Trophoblast cell (in vitro differentiated cells and primary cell): ENCODE measurements around the gene SUCLG2.

Experiments used
- DNase-seq, 2 donors: peaks; one replicate each; pipeline ENCODE4 v3.0.0-alpha.2; 2016
- H2AFZ ChIP-seq: 2 replicates; pipeline ENCODE4 v1.6.1; 2013; ENCODE audit warnings: low read length, moderate library complexity, mild to moderate bottlenecking; ENCODE audit not compliant: insufficient read depth, poor library complexity
- H2AK5ac ChIP-seq: 2 replicates; pipeline ENCODE4 v1.6.1; 2013; ENCODE audit warnings: mild to moderate bottlenecking, low read length
- H2BK120ac ChIP-seq: 2 replicates; pipeline ENCODE4 v1.6.1; 2013; ENCODE audit warnings: low read length, mild to moderate bottlenecking, moderate library complexity; ENCODE audit not compliant: insufficient read depth, poor library complexity
- H2BK12ac ChIP-seq: 2 replicates; pipeline ENCODE4 v1.6.1; 2013; ENCODE audit warnings: mild to moderate bottlenecking, low read length, moderate library complexity
- H2BK5ac ChIP-seq: 2 replicates; pipeline ENCODE4 v1.6.1; 2013; ENCODE audit warnings: low read length, low read depth, moderate library complexity, mild to moderate bottlenecking; ENCODE audit not compliant: poor library complexity
- H3K14ac ChIP-seq: 2 replicates; pipeline ENCODE4 v1.6.1; 2013; ENCODE audit warnings: mild to moderate bottlenecking, low read length
- H3K18ac ChIP-seq: 2 replicates; pipeline ENCODE4 v1.6.1; 2013; ENCODE audit warnings: mild to moderate bottlenecking, low read length
- H3K23ac ChIP-seq: 2 replicates; pipeline ENCODE4 v1.6.1; 2013; ENCODE audit warnings: low read length
- H3K27ac ChIP-seq: 2 replicates; pipeline ENCODE4 v1.5.1; 2013; ENCODE audit warnings: low read depth, mild to moderate bottlenecking, inconsistent platforms, low read length, moderate library complexity
- H3K27me3 ChIP-seq: 2 replicates; pipeline ENCODE4 v1.6.1; 2013; ENCODE audit warnings: inconsistent platforms, mild to moderate bottlenecking, low read length, moderate library complexity; ENCODE audit not compliant: insufficient read depth
- H3K36me3 ChIP-seq, 2 experiments: 1 replicate in 1 of 2; 2 replicates in 1 of 2; pipeline ENCODE4 v1.6.1; 2013; ENCODE audit warnings: low read length in 2 of 2, mild to moderate bottlenecking in 2 of 2, moderate library complexity in 1 of 2; ENCODE audit not compliant: insufficient read depth in 2 of 2, control insufficient read depth in 1 of 2
- H3K4ac ChIP-seq: 2 replicates; pipeline ENCODE4 v1.6.1; 2013; ENCODE audit warnings: low read depth, mild to moderate bottlenecking, low read length, moderate library complexity
- H3K4me1 ChIP-seq, 2 experiments: 1 replicate in 1 of 2; 2 replicates in 1 of 2; pipeline ENCODE4 v1.6.1; 2013; ENCODE audit warnings: low read length in 2 of 2, mild to moderate bottlenecking in 2 of 2, moderate library complexity in 1 of 2; ENCODE audit not compliant: insufficient read depth in 2 of 2, control insufficient read depth in 1 of 2
- H3K4me2 ChIP-seq: 2 replicates; pipeline ENCODE4 v1.6.1; 2013; ENCODE audit warnings: inconsistent platforms, mild to moderate bottlenecking, low read length, moderate library complexity
- H3K4me3 ChIP-seq: 2 replicates; pipeline ENCODE4 v1.5.1; 2013; ENCODE audit warnings: mild to moderate bottlenecking, low read depth, low read length, inconsistent platforms
- H3K79me1 ChIP-seq: one replicate; pipeline ENCODE4 v1.6.1; 2013; ENCODE audit warnings: low read length
- H3K79me2 ChIP-seq: 2 replicates; pipeline ENCODE4 v1.6.1; 2013; ENCODE audit warnings: low read length, mild to moderate bottlenecking; ENCODE audit not compliant: control insufficient read depth, insufficient read depth, poor library complexity
- H3K9ac ChIP-seq: 2 replicates; pipeline ENCODE4 v1.6.1; 2013; ENCODE audit warnings: mild to moderate bottlenecking, low read length
- H3K9me3 ChIP-seq: 2 replicates; pipeline ENCODE4 v1.6.1; 2013; ENCODE audit warnings: low read depth, mild to moderate bottlenecking, control low read depth, inconsistent platforms, low read length; ENCODE audit not compliant: insufficient read depth
- H4K12ac ChIP-seq: 2 replicates; pipeline ENCODE4 v1.6.1; 2013; ENCODE audit warnings: low read depth, mild to moderate bottlenecking, low read length, moderate library complexity
- H4K8ac ChIP-seq: 2 replicates; pipeline ENCODE4 v1.6.1; 2013; ENCODE audit warnings: low read depth, mild to moderate bottlenecking, low read length, moderate library complexity
- H4K91ac ChIP-seq: one replicate; pipeline ENCODE4 v1.6.1; 2013; ENCODE audit warnings: low read depth, mild to moderate bottlenecking, low read length, moderate library complexity
- whole genome bisulfite sequencing: extraction: QIAGEN DNeasy Blood & Tissue Kit; methylation state at CpG from one replicate; pipeline ENCODE4 v1.1.7; 2013; ENCODE audit warnings: missing lambda C conversion rate; ENCODE audit not compliant: insufficient read length, insufficient coverage; ENCODE audit errors: extremely low coverage; 5-methylcytosine and 5-hydroxymethylcytosine counted together

SUCLG2 gene

GRCh38 chr3:67534594-67534993 lies 119.8 kb downstream of the SUCLG2 start:
- H3K79me2 ChIP-seq: no peaks in the 10 kb centered on the region
- H3K9me3 ChIP-seq: no peaks in the 10 kb centered on the region
- no peak overlapping the region for H3K4me2 ChIP-seq
- no peak overlapping the region for H2BK12ac ChIP-seq
- no peak overlapping the region for H3K27ac ChIP-seq
- H2AFZ ChIP-seq: no peak overlapping the region
- H3K23ac ChIP-seq: no peak overlapping the region
- no peaks in the 10 kb centered on the region for H3K4me1 ChIP-seq
- H3K18ac ChIP-seq: no peak overlapping the region
- DNase-seq: no peak
- no peak overlapping the region for H3K4ac ChIP-seq
- no peak overlapping the region for H2BK120ac ChIP-seq
- no peak overlapping the region for H3K9ac ChIP-seq
- no peak overlapping the region for H2AK5ac ChIP-seq
- no peaks in the 10 kb centered on the region for H3K79me1 ChIP-seq
- no peaks in the 10 kb centered on the region for H3K27me3 ChIP-seq
- no peak overlapping the region for H3K14ac ChIP-seq
- H3K36me3 ChIP-seq: no peaks in the 10 kb centered on the region
- H4K8ac ChIP-seq: no peak overlapping the region
- H2BK5ac ChIP-seq: no peak overlapping the region
- no peak overlapping the region for H4K91ac ChIP-seq
- H4K12ac ChIP-seq: no peak overlapping the region
- H3K4me3 ChIP-seq: no peak overlapping the region

DNA sequence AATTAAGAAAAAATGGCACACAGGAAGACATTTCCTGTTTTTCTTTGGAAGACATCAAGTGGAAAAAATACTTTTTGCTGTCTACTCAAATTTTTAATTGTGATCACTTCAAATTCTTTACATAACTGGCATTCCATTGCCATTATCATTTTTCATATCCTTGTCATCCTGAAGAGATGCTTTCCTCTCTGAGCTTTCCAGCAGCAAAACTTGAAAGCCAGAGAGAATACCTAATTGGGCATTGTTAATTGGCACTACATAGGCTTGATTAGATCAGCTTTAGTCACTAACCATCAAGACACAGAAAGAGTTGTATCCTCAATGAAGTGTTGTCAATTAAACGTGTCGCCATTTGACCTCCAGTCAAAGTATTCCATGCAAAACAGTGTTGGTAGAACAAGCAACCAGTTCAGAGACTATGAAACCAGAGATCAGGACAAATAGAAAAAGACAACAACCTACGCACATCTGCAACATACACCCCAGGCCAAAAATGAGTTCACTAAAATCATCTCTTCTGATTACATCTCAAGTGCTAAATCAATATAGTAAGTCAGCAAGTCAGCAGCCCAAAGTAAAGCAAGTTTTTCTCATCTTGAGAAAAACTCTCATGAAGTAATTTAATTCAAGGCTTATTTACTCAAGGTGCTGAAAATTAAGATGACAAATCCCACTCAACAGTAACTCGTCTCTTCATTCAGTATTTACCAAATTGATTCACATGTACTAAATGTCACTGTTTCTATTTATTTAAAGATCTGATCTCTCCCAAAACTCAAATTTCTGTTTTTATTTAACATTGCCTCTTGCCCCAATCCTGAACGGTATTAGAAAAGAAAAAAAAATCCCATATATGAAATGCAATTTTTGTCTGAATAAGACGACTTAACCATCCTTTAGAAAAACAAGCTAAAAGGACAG lies 123.0 kb downstream of the SUCLG2 start:
- Histone ChIP-seq H3K79me1 (no peaks in the 10 kb centered on the region), H2AFZ (no peak overlapping the region), H3K9me3 (no peaks in the 10 kb centered on the region), H3K18ac (no peak overlapping the region), H2AK5ac (no peak overlapping the region), H3K14ac (no peak overlapping the region), H4K12ac (no peak overlapping the region), H3K23ac (no peak overlapping the region), H2BK5ac (no peak overlapping the region), H3K36me3 (peaks cover 0 to 2% of the 10 kb centered on the region in 2 experiments), H3K27me3 (no peaks in the 10 kb centered on the region), H3K4me2 (no peak overlapping the region), H3K27ac (no peak overlapping the region), H3K4me3 (no peak overlapping the region), H3K79me2 (no peaks in the 10 kb centered on the region), H3K4ac (no peak overlapping the region), H2BK12ac (no peak overlapping the region), H4K91ac (no peak overlapping the region), H4K8ac (no peak overlapping the region), H2BK120ac (no peak overlapping the region), H3K9ac (no peak overlapping the region), H3K4me1 (no peaks in the 10 kb centered on the region)
- WGBS: no CpG with 5 or more reads among the region's 6 CpGs
- DNase-seq: peak in 1 of 2 donors; percentile 5

DNA sequence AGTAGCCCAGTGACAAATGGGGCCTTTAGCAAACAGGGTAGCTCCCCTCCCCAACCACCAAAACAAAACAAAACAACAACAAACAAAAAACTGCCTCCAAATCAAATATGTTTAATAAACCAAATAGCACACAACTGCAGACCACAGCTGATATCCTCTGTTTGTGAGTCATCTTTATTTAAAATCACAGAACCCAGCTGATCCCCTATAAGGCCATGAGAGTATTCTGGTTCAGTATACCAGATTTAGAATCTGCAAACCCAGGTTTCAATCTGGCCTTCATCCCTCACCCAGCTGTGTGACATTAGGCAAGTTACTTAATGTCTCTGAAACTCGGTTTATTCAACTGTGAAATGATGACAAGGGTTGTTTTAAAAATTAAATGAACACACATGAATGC lies 124.5 kb downstream of the SUCLG2 start:
- no peak overlapping the region for H3K14ac ChIP-seq
- no peak for DNase-seq
- H2BK120ac ChIP-seq: no peak overlapping the region
- no peak overlapping the region for H4K12ac ChIP-seq
- peaks cover 0 to 2% of the 10 kb centered on the region in 2 experiments for H3K36me3 ChIP-seq
- H3K27me3 ChIP-seq: no peaks in the 10 kb centered on the region
- H3K4me2 ChIP-seq: no peak overlapping the region
- no peaks in the 10 kb centered on the region for H3K9me3 ChIP-seq
- no peak overlapping the region for H2AFZ ChIP-seq
- H3K4me3 ChIP-seq: no peak overlapping the region
- no CpG with 5 or more reads among the region's 1 CpG for WGBS
- H4K91ac ChIP-seq: no peak overlapping the region
- no peak overlapping the region for H3K23ac ChIP-seq
- H2BK5ac ChIP-seq: no peak overlapping the region
- no peak overlapping the region for H3K27ac ChIP-seq
- no peaks in the 10 kb centered on the region for H3K4me1 ChIP-seq
- H2BK12ac ChIP-seq: no peak overlapping the region
- no peak overlapping the region for H4K8ac ChIP-seq
- no peak overlapping the region for H3K18ac ChIP-seq
- H3K9ac ChIP-seq: no peak overlapping the region
- no peaks in the 10 kb centered on the region for H3K79me1 ChIP-seq
- no peak overlapping the region for H2AK5ac ChIP-seq
- no peak overlapping the region for H3K4ac ChIP-seq
- no peaks in the 10 kb centered on the region for H3K79me2 ChIP-seq

DNA sequence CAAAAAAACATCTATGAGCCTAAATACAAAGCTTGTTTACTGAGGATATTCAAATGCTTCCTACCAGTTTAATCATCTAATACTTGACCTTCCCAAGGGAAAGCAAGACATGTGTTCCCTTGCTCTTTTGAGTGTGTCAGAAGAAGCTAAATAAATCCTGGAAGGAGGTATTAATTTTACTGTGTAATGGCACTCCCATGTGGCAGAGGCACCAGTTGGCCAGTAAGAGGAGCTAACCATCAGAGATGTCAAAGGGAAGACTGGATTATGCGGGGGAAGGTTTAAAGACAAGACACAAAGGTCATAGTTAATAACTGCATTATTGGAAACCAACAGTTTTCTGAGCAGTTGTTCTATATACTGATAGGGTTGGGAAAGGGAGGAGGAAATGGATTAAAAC lies 125.1 kb downstream of the SUCLG2 start:
- no peaks in the 10 kb centered on the region for H3K79me1 ChIP-seq
- peaks cover 0 to 2% of the 10 kb centered on the region in 2 experiments for H3K36me3 ChIP-seq
- no peaks in the 10 kb centered on the region for H3K9me3 ChIP-seq
- H2BK12ac ChIP-seq: no peak overlapping the region
- H3K4me3 ChIP-seq: no peak overlapping the region
- H3K9ac ChIP-seq: no peak overlapping the region
- H3K79me2 ChIP-seq: no peaks in the 10 kb centered on the region
- H2AFZ ChIP-seq: no peak overlapping the region
- no peak overlapping the region for H4K91ac ChIP-seq
- no peak overlapping the region for H2BK5ac ChIP-seq
- WGBS: no CpG with 5 or more reads among the region's 1 CpG
- H3K14ac ChIP-seq: no peak overlapping the region
- H3K4me1 ChIP-seq: no peaks in the 10 kb centered on the region
- no peak overlapping the region for H2AK5ac ChIP-seq
- no peak overlapping the region for H3K27ac ChIP-seq
- H4K12ac ChIP-seq: no peak overlapping the region
- DNase-seq: no peak
- no peak overlapping the region for H3K4me2 ChIP-seq
- H4K8ac ChIP-seq: no peak overlapping the region
- H3K27me3 ChIP-seq: no peaks in the 10 kb centered on the region
- no peak overlapping the region for H2BK120ac ChIP-seq
- no peak overlapping the region for H3K18ac ChIP-seq
- H3K4ac ChIP-seq: no peak overlapping the region
- no peak overlapping the region for H3K23ac ChIP-seq
